ENCODE results near the gene ADAMTSL2. TPM values are rescaled to one million over a fixed set of nuclear protein-coding genes. Genes with fewer than 3 reads are reported as not detected.

ADAMTSL2 gene
- total RNA-seq, 4 donors from 2014 or later = 0.34 to 0.75 (median 0.57) TPM

- no peak for TF ChIP-seq CTCF (IDR thresholded peaks at IDR 0.05; ENCODE audit: low read depth)
Observed at GRCh38 chr9:133608382-133608781, 73.9 kb downstream of the ADAMTSL2 start.

- no peak for TF ChIP-seq CTCF (IDR thresholded peaks at IDR 0.05; ENCODE audit: low read depth)
Observed at GRCh38 chr9:133608889-133609288, 74.4 kb downstream of the ADAMTSL2 start.

- no peak for TF ChIP-seq CTCF (IDR thresholded peaks at IDR 0.05; ENCODE audit: low read depth)
Observed at GRCh38 chr9:133609311-133610098, 75.0 kb downstream of the ADAMTSL2 start, which contains the start of gene FAM163B. TSS of gene FAM163B (minus strand) at chr9:133609389. CDS start at chr9:133580223, 29,166 bp downstream.

- TF ChIP-seq CTCF (IDR thresholded peaks at IDR 0.05; ENCODE audit: low read depth) = no peak
Observed at GRCh38 chr9:133610845-133611244, 76.3 kb downstream of the ADAMTSL2 start.

- TF ChIP-seq CTCF (IDR thresholded peaks at IDR 0.05; ENCODE audit: low read depth) = no peak
Observed at GRCh38 chr9:133612051-133612450, 77.5 kb downstream of the ADAMTSL2 start.

GRCh38 chr9:133612816-133613215 lies 78.3 kb downstream of the ADAMTSL2 start:
- no peak for TF ChIP-seq CTCF (IDR thresholded peaks at IDR 0.05; ENCODE audit: low read depth)

- TF ChIP-seq CTCF (IDR thresholded peaks at IDR 0.05; ENCODE audit: low read depth) = no peak
Observed at GRCh38 chr9:133613432-133613831, 78.9 kb downstream of the ADAMTSL2 start.

All from subcutaneous adipose tissue (tissue), 4 donors.